NCI-H2196 treated with DMSO at 0.1 percent for 48 hours (cell line): ENCODE data around the gene BGN.

Source experiments
- DNase-seq: peaks from one replicate; lab custom pipeline; 2025; ENCODE audit not compliant: unreplicated experiment; lab: John Stamatoyannopoulos, UW

Gene BGN

DNA sequence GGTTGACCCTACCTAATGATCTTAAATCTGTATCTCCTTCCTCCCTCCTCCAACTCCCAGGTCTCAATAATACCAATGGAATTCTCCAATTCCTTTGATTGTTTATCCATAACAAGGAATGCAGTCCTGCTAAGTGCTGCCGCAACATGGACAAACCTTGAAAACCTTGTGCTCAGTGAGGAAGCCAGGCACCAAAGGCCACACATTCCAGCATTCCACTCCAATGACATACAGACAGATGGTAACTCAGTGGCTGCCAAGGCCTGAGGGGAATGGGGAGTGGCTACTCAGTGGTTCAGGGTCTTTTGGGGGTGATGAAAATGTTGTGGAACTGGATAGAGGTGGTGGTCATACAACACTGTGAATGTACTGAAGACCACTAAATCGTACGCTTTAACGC, 34.8 kb upstream of the BGN start:
- no peak for DNase-seq

DNA sequence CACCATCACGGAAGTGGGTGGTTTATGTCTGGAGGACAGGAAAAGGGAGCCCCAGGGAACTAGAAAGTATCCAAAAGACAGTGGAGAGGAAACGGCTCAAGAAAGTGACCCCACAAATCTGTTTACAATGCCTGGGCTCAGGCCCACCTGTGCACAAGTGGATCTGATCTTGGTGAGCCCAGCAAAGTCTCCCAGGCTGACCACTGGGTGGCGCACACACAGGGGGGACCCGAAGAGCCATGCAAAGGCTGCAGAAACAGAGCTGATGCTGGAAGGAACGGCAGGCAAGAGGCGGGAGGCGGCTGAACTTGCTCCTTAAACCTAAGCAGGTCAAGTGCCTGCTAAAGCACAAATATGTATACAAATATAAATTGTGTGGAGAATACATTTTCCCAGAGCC, 34.0 kb upstream of the BGN start:
- DNase-seq: no peak

DNA sequence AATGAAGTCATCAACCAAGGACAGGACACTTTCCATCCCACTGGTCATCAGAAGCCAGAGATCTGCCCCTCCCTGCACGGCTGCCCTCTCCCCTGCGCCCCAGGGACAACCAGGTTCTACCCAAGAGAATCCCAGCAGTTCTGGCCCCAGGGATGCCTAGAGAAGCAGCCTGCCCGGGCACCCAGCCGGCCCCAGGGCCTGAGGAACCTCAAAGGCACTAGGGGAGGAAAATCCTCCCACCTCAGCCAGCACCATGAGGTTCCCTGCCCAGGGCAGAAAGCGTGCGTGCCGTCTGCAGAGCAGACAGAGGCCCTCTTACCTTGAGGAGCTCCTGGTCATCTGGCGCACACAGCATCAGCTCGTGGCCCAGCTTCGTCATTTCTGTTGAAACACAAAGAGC, 32.5 kb upstream of the BGN start:
- DNase-seq: no peak

DNA sequence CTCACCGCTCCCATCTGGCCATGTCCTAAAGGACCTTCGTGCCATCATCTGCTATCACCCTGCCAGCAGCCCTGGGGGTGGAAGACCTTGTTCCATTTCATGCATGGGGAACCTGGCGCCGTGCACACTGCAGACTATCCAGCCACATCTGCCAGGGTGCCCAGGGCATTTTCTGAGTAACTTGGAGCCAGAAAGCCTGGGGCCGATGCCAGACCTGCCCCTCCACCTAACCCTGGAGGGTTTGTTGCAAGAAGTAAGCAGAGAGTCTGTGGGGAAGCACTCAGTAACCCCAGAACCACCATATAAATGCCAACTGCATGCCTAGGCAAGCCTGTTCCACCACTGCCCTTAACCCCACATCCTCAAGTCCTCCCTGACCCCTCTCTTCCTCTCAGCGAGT, 31.7 kb upstream of the BGN start:
- DNase-seq: no peak

DNA sequence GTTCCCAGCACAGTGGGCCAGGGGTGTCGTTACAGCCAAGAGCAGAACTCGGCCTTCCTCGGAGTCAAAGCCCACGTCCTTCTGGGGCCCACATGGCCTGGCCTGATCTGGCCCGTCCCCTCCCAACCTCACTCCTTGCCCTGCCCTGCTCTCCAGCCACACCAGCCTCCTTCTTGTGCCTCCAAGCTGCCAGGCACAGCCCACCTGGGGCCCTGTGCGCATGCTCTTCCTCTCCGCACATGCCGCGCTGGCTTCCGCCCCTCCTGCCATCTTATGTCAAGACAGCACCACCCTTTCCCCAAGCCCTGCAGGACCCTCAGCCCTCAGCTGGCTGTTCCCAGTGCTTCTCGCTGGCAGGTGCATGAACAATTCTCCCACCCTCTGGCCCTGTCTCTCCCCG, 31.2 kb upstream of the BGN start:
- DNase-seq: no peak

DNA sequence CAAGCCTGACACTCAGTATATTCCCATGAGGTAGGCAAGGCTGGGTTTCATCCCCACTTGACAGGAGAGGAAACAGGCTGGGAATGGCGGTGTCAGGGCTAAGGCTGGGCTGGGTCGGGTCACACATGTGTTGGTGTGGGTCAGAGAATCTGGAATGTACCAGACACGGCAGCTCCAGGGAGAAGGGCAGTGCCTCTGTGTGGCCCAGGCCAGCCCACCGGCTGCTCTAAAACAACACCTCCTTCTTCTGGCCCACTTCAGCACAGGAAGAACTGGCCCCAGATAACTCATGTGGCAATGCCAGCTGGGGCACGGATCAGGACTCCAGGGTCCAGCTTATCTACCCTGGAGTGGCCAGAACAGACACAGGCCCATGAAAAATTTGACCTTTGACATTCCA, 30.7 kb upstream of the BGN start:
- no peak for DNase-seq

DNA sequence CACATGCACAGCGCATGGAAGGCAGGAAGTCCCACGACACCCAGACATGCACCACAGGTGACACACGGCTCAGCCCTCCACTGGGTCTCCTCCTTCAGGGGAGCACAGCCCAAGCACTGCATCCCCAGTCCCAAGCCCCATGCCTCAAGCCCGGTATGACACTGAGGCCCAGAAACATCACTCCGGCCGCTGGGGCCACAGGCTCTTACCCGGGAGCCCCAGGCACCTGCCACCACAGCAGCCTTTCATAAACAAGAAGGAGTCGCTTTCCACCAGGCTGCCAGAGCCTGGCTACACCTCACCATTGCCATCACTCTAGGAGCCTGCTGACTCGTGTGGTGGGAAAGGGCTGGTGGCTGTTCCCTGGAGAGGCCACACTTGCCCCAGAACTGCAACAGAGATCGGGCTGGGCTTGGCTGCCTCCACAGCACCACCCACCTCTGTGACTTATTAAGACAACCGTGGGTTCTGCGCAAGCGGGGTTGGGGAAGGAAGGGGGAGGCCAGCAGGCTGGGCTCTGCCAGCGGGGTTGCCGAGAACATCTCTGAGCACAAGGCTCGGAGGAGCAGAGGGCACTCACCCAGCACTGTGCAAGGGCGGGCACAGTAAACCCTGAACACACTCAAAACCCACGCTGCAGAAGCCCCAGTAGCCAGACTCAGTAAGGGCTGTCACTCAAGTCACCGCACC, 28.9 kb upstream of the BGN start:
- no peak for DNase-seq

DNA sequence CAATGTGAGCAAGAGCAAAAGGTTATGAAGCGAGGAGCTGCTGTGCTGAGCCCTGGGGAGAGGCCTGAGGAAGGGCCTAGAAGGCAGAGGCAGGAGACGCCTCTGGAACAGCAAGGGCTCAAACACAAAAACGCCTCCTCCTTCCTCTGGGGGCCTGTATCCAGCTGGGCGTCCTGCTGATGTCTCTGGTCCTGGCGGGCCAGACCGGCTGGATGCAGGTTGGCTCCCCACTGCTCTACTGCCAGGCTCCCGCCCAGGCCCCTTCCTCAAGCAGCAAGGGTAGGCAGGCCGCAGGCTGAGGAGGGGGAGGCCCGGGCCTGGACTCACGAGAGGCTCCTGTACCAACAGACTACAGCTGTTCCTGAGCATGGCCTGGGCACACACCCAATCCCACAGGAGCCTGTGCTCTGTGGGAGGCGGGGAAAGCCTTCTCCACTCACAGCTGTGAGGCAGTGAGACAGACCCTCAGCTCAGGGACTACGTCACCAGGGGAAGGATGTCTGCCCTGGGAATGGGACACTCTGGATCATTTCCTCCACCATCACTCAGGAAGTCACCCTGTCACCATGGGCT, 26.7 kb upstream of the BGN start:
- no peak for DNase-seq

DNA sequence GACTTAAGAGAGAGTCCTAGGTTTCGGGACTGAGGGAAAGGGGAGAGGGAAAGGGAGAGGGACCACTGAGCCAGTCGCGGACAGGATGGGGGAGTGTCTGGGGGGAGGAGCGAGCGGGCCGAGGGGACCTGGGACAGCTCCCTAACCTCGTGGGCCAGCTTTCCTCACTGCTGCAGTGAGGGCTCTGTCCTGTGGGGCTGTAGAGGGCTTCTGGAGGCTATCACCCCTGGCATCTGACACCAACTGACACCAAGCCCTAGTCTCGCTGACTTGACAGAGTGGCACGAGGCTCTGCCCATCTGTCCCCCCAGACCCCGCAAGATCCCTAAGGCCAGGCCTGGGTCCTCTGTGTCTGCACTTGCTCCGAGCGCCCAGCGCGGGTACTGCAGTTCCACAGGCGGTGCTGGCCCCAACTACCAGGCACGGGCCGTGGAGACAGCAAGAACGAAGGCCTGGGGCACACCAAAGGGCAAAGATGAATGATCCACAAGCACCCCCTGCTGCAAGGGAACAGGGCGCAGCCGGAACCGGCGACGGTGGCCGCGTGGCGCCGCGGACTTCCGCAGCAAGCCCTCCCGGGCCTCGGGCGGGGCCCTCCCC, 24.9 kb upstream of the BGN start:
- DNase-seq: no peak

DNA sequence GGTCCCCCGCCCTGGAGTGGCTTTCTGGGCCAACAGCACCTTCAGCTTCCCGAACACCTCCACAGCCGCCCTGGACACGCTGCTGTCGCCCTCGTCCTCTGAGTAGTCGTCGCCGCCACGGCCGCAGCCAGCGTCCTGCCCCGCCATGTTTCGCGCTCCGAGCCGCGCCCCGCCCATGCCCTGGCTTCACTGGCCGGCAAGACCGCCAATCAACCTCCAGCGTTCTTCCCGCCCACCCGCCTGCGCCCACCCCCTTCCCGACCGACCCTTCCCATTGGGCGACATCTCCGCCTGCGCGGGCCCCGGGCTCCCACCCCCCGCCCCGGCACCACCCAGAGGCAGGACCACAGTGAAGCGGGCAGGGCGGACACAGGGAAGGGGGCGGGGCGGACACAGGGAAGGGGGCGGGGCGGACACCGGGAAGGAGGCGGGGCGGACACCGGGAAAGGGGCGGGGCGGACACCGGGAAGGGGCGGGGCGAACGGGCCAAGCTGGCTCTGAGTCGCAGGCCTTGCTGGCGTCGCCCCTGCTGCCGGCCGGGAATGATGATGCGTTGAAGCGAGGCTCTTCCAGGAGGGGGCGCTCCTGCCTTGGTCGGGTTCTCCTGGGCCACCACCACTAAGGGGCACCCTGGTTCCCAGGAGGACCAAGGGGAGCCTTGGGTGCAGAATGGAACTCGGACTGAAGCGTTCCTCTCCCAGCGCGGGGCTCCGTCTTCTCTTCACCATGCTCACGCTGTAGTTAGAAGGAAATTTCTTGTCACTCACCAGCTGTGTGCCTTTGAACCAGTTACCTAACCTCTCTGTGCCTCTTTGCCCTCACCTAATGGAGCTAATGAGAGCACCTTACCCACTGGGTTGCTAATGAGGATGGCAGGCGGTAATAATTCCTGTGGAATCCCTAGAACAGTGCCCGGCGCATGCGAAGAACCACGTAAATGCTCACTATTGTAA, 24.1 kb upstream of the BGN start, which contains the start of gene HAUS7:
TSS of gene HAUS7 (minus strand) at position 166 of the 953 bp plus-strand sequence. CDS start at position 147, 19 bp downstream.
- peak; percentile 71 for DNase-seq

DNA sequence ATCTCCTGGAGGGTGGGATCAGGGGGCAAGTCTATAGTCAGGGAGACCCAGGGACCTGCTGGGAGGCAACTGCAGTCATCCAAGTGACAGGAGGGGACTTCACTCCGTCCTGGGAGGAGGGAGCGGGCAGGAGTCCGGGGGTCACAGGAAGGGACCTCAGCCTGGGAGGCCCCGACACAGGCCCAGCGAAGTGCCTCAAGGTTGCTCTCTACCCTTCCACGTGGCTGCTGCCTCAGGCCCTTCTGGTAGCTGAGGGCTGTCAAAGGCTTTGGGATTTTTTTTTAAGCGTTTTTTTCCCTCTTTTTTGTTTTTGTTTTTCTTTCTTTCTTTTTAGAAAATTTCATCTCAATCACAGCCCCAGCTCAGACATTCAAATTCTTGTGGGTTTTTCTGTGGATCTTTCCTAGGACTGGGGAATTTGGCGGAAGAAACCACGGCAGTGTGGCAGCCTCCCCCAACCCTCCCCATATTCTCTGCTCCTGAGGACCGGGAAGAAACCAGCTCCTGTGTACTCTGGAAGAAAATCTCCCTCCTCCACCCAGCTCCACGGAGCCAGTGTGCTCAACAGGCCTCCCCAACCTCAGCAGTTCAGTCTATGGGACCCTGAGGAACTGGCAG, 23.0 kb upstream of the BGN start:
- DNase-seq: no peak

DNA sequence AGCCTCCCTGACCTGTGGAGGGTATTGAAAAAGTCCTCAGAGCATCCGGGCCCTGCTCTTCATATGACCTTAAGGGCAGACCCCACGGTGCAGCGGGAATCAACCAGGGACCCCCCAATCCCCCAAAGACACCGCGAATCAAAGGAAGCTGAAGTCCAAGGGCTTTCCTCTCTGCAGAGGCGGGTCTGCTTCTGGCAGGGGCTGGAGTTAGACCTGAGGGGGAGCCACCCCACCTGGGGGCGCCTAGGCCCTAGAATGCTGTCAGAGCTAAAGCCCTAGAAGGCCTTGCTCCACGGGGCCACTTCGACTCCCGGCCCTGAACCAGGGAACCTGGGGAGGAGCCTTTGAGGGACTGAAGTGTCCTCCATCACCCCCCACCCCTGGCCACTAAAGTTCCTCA, 21.7 kb upstream of the BGN start:
- DNase-seq: no peak

DNA sequence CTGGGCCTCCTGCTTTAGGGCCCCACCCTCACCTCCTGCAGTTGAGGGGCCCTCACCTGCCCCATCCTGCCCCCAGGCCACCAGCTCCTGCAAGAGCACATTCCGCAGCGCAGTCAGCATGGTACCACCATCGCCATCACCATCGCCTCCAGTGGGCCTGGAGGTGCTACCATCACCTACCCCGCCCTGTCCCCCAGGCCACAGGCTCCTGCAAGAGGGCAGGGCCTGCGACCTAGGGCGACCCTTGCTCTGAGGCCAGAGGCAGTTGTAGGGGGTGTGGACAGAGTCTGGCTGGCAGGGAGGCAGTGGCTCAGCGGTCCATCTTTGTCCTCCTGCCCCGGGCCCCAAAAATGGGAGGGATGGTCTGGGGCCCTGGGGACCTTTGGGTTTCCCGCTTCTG, 20.5 kb upstream of the BGN start:
- DNase-seq: no peak

DNA sequence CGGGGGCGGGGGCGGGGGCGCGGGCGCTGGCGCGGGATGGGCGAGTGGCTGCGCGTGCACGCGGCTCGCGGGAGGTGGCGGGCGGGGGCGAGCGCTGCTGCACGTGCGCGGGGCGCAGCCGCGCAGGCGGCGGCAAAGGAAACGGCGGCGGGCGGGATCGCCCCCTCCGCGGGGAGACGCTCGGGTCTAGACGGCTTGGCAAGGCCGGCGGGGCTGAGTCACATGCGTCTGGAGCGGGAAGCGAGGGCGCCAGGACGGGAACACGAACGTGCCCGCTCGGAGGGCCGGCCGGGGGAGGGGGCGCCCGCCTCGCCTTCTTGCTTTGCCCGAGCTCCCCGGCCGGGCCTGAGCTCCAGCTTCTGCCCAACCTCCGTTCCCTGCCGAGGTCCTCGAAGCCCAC, 20.1 kb upstream of the BGN start:
- peak; percentile 30 for DNase-seq

DNA sequence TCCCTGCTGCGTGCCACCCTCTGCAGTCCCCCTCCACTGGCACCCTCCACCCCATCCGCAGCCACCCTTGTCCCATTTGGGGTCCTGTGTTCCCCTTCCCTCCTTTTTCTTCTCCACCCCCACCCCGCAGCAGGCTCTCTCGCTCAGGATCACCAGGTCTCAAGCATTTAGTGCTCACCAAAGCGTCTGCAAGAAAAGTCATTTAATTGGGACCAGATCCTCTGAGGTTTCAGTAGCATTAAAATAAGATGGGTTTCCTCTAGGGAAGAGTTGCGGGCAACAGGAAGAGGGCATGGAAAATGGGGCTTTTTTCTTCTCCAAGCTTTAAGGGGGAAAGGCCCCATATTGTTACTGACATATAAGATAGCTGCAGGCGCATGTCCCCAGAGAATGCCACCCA, 19.5 kb upstream of the BGN start:
- DNase-seq: no peak

DNA sequence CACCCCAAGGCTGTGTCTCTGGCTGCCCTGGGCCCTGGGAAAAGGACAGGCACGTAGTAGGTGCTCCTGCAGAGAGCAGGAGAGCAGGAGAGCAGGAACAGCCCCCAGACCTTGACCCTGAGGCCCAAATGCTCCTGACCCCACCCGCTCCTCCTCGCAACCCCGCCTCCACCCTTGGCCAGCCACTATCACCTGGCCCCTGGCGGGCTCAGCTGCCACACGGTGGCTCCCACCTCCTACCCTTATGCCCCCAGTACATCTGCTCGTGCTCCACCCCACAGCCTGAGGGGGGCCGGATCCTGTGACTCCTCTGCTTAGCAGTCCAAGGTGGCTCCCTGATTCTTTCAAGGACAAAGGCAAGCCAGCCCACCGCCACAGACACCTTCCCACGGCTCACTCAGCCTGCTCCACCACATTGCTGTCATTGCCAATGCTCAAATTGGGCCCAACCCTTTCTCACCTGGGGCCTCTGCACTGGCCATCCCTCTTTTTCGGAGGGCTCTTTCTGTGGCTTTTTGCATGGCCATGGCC, 19.0 kb upstream of the BGN start:
- no peak for DNase-seq

DNA sequence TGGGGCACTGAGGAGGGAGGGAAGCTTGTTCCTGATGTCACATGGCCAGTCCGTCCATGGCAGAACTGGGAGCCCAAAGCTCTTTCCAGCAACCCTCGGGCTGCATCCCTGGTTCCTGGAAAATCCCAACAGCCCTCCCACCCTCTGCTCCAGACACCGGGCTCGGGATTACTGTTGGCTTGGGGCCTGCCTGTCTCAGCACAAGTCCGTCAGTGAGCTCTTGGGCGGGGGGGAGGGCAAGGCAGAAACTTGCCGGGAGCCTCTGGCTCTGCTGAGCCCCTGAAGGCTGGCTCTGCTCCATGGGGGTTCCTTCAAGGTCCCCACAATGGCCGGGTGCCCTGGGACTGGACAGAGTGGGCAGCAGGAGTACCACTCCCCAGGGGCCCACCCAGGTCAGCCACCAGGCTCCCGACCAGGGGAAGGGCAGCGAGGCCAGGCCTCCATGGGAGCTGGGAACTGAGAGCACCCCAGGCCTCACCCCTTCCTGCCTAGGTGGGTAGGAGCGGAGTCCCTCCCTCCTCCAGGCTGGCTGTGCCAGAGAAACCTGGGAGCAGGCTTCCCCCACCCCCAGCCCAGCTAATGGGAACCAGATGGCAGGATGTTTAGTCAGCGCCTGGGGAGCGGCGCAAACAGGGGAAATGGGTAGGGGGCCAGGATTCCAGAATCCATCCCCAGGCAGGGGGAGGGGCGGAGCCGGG, 18.0 kb upstream of the BGN start:
- no peak for DNase-seq

DNA sequence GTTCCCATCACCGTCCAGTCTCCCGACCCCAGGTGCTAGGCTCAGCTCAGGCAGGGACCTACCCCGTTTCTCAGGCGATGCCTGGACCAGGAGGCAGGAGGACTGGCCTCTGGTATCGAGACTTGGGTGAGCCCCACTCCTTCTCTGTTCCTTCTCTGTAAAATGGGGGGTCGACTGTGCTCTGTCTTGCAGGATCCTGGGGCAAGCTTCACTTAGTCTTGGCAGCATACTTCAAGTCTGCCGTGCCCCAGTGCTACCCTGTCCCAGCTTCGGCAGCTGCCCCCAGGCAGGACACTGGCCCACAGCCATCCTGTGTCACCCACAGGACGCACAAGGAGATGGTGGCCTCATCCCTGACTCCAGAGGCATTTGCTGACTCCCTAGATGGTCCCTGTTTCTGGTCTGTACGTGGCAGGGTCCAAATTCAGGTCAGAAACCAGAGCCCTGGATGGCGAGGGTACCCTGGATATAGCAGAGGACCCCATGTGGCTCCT, 17.4 kb upstream of the BGN start:
- no peak for DNase-seq

DNA sequence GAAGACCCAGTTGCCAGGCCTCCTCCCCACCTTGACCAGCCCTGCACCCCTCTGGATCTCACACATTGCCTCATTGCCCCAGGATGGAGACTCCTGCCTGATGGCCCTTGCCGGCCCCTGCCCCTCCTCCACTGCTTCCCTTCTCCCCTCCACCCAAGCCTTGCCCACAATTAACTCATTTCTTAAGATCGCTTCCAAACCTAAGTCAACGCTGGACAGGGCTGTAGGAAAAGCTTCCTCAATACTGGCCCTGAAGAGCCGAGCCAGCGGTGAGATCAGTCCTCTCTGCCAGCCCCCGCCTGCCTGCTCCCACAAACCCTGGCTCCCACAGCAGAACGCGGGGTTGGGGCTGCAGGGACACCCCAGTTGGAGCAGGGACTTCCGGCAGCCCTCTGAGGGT, 16.9 kb upstream of the BGN start:
- no peak for DNase-seq

DNA sequence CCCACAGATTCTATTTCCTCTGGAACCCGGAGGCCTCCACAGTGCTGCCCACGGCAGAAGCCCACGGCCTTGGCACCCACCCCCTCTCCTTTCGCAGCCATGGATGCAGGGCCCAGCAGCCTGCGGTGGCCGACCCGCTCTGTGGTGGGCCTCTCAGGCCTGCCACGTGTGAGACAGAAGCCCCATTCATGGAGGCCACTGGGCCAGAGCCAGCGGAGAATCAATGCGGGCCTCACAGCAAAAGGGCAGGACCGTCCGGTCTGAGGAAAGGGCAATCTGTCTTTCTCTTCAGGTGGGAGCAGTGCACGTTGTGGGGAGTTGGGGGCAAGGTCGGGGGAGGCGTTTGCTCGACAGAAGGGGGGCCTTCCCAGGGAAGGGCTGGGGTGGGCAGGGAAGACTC, 16.0 kb upstream of the BGN start:
- DNase-seq: no peak
